ENCODE data around the gene SLC2A3.
"Not testable (repeated sequence)": the region's sequence is repeated elsewhere in the genome, so short reads cannot be mapped to it uniquely, and the experiment has no call there.

Gene SLC2A3

GRCh38 chr12:7950230-7950943, 14.4 kb upstream of the SLC2A3 start:
- DNase-seq: not testable (repeated sequence)

- DNase-seq: no peak
Observed at GRCh38 chr12:7948589-7949260, 12.7 kb upstream of the SLC2A3 start.

- no peak for DNase-seq
Observed at GRCh38 chr12:7947011-7947410, 11.0 kb upstream of the SLC2A3 start.

GRCh38 chr12:7944760-7945159, 8.8 kb upstream of the SLC2A3 start:
- not testable (repeated sequence) for DNase-seq

- DNase-seq: no peak
Observed at GRCh38 chr12:7940906-7941305, 4.9 kb upstream of the SLC2A3 start.

- no peak for DNase-seq
Observed at GRCh38 chr12:7937833-7938506, 2.0 kb upstream of the SLC2A3 start.

- DNase-seq: no peak
Observed at GRCh38 chr12:7934889-7935492, 996 bp downstream of the SLC2A3 start.

GRCh38 chr12:7934091-7934888, 1.7 kb downstream of the SLC2A3 start:
- DNase-seq: no peak

- peak; percentile 69 for DNase-seq
Observed at GRCh38 chr12:7933255-7933726, 2.7 kb downstream of the SLC2A3 start.

GRCh38 chr12:7932599-7933240, 3.3 kb downstream of the SLC2A3 start:
- DNase-seq: not testable (repeated sequence)

- DNase-seq: no peak
Observed at GRCh38 chr12:7929083-7929792, 6.7 kb downstream of the SLC2A3 start.

- no peak for DNase-seq
Observed at GRCh38 chr12:7927470-7927869, 8.5 kb downstream of the SLC2A3 start.

GRCh38 chr12:7926068-7926666, 9.8 kb downstream of the SLC2A3 start:
- DNase-seq: not testable (repeated sequence)

GRCh38 chr12:7923241-7924236, 12.4 kb downstream of the SLC2A3 start:
- DNase-seq: no peak

GRCh38 chr12:7921181-7921580, 14.8 kb downstream of the SLC2A3 start:
- DNase-seq: not testable (repeated sequence)

- not testable (repeated sequence) for DNase-seq
Observed at GRCh38 chr12:7918268-7918590, 17.8 kb downstream of the SLC2A3 start.

GRCh38 chr12:7917392-7918267, 18.4 kb downstream of the SLC2A3 start:
- no peak for DNase-seq

- DNase-seq: no peak
Observed at GRCh38 chr12:7916936-7917335, 19.1 kb downstream of the SLC2A3 start.

Data from NCI-H748 treated with DMSO at 0.1 percent for 48 hours (cell line).